Effector CD4-positive, alpha-beta T cell (primary cell): Measurements from ENCODE around the gene JMJD8.
A peak's percentile ranks its signal among the peaks of the same experiment; 100 is the strongest.
"Not testable (repeated sequence)": the region's sequence is repeated elsewhere in the genome, so short reads cannot be mapped to it uniquely, and the experiment has no call there.

Experiments
- DNase-seq: peaks from one replicate; pipeline ENCODE4 v3.0.0-alpha.2; 2020

JMJD8 gene

GRCh38 chr16:708019-708418 lies 23.9 kb upstream of the JMJD8 start:
- DNase-seq, result no peak

GRCh38 chr16:707062-707538 lies 23.0 kb upstream of the JMJD8 start:
- DNase-seq, result no peak

DNA sequence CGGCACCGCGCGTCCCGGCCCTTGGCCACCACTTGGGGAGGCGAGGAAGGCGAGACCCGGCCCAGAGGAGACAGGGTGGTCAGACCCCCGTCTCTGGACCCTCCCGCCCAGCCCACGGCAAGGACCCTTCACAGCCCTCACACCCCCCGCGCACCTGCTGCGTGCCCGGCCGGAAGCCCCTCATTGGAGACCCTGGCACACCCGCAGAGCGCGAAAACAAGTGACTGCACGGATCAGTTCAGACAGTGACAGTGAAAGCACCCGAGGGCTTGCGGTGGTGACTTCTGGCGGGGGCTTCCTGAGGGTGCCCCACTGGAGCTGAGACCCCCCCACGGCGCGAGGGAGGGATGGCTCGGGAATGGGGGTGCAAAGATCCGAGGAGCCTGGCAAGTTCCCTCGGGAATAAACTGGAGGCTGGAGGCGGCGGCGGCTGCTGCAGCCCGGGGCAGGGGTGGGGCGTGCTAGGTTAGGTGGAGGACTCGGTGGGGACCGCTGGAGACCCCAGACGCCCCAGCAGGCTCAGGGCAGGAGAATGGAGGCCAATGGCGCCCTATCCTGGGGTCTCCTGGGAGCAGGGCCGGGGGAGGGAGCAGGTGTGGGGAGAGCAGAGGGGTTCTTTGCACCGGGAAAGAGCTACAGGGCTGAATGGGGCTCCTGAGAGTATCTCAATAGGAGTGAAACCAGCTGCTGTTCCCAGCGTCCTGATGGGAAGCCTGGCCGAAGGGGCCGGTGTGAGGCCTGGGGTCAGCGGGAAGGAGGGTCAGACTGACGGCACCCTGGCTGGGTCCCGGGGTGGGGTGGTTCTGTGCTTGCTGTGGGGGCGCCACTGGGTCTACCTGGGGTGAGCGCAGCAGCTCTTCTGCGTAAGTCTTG lies 22.3 kb upstream of the JMJD8 start:
- DNase-seq, result no peak

DNA sequence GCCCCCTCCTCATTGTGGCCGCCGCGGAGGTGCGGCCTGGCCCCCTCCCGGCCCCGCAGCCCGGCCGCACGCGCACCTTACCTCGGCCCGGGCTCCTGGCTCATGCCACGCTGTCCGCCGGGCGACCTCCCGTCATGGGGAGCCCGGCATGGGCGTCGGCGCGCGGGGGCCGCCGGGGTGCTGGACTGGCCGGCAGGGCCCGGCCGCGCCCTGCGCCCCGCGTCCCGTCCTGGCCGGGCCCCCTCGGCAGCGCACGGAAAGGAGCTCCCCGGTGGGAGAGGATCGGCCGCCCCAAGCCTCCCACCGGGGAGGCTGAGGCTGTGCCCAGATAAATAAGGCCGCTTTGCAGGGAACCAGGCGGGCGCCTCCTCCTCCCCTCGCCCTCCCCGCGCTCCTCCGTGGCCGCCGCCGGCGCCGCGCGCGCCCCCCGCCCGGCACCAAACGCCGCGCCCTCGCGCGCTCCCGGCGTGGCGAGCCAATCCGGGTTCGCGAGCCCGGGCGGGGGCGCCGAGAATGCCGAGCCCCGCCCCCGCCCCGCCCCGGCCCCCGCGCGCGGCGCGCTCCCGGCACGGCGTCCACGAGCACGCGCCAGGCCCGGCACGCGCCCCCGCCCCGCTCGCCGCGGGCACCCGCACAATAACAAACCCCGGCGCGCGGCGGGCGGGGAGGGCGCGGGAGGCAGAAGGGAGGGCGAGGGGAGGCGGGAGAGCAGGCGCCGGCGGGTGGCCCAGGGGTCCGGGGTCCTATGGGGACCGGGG lies 21.5 kb upstream of the JMJD8 start, which contains the start of gene FBXL16:
FBXL16 (minus strand) TSS at position 371 of the 758 bp plus-strand sequence. CDS start 8,396 bp downstream, outside the sequence.
- DNase-seq, result no peak

GRCh38 chr16:704552-705380 lies 20.6 kb upstream of the JMJD8 start:
- DNase-seq, result no peak

DNA sequence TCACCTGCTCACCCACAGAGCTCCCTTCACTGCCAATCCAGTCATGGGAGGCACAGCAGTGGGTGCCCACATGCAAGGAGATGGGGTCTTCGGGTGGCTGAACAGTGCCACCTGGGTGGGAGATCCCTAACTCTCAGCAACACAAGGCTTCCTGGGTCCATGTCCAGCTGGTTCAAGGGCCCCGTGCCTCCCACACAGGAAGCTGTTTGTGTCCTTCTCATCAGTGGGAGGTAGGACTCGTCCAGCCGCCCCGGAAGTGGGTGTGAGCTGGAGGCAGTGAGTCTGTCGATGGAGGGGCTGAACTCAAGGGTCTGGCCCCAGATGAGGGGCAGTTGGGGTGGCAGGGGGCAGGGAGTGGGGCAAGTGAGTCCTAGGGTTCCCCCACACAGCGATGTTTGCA lies 19.9 kb upstream of the JMJD8 start:
- DNase-seq, result no peak

GRCh38 chr16:703406-703805 lies 19.3 kb upstream of the JMJD8 start:
- DNase-seq, result no peak

GRCh38 chr16:702341-702740 lies 18.2 kb upstream of the JMJD8 start:
- no peak for DNase-seq

DNA sequence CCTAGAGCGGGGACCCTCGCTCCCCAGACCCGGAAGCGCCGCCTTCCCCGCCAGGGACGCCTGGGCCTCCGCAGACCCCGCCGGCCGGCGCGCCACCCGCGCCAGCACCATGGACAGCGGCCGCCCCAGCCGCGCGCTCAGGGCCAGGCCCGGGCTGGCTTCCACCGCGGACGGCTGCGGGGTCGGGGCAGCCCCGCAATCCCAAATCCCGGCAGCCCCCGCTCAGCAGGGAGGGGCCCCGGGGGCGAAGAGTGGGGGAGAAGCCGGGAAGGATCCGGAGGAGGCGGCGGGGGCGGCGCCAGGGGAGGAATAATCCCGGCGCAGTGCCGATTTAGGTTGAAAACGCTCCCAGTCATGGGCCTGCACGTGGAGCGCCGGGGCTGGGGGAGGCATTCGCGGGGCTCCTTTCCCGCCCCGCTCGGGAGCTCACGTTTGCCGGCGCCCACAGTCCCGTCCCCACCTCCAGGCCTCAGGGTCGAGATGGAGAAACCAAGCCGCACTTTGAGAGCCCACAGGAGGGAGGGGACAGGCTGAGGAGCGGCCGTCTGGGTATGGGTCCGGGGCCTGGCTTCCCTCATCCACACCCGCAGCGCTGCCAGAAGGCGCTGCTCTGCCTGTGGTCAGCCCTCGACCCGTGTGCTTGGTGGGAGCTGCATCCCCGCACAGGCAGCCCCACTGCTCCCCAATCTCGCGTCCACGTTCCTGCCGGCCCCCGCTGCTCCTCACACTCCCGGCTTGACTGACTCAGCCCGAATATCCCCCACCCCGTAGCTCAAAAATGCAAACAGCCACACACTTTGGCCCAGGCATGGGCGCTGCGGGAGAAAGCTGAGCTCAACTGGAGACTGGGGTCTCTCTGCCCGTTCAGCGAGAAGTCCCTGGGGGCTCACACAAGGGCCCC lies 16.8 kb upstream of the JMJD8 start:
- DNase-seq, result peak; percentile 42

- DNase-seq, result no peak
Observed at GRCh38 chr16:698911-699671, 15.0 kb upstream of the JMJD8 start.

- peak; percentile 53 for DNase-seq
Observed at GRCh38 chr16:695355-696089, 11.4 kb upstream of the JMJD8 start.

DNA sequence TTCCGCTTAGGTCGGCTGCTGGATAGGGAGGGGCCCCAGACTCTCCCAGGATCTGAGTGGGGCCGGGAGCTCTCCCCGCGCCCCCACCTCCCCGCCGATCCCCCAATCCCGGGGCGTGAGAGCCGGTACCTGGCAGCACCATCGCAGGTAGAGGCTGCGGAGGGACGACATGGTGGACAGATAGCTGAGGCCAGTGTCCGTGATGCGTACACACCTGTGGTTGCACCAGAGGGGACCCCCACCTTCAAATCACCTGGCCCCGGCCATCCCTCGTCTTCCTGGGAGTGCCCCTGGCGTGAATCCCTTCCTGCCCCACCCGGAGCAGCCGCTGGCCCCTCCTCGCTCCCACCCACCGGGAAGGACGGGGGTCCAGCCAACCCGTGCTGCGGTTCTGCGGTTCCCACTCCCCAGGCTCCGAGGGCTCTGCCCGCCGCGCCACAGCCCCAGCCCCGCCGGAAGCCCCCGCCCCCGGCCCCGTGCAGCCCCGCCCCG lies 10.8 kb upstream of the JMJD8 start:
- no peak for DNase-seq

GRCh38 chr16:694187-694862 lies 10.2 kb upstream of the JMJD8 start:
- no peak for DNase-seq

DNA sequence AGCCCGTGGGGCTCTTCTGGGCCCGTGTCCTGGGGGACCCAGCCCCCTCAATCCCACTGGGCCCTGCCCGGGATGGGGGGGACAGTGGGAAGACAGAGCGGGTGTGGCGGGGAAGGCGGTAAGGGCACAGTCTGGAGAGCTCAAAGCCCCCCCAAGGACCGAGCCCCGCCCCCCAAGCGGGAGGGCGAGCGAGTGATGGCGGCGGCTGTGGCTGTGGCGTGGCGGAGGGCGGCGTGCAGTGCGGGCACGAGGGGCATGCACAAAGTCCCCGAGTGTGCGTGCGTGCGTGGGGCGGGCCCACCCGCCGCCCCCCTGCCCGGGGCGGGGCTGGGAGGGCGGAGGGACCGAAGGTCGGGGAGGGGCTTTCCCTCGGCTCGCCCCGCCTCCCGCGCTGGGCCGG lies 9.6 kb upstream of the JMJD8 start:
- DNase-seq, result no peak

DNA sequence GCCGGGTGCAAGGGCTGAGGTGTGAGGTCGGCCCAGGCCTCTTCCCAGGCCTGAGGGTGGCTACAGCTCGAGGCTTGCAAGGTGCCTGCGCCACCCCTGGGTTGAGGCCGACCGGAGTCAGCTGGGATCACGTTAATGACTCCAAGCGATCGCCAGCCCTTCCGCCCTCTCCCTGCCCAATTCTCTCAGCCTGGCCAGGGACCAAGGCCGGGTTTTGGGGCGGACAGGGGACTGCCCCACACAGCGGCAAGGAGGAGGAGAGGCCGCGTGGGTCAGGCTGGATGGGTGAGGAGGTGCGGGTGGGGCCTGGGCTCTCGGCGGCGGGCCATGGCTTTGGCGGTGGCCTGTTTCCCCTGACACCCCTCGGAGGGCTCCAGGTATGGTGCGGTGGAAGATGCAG lies 9.2 kb upstream of the JMJD8 start:
- no peak for DNase-seq

DNA sequence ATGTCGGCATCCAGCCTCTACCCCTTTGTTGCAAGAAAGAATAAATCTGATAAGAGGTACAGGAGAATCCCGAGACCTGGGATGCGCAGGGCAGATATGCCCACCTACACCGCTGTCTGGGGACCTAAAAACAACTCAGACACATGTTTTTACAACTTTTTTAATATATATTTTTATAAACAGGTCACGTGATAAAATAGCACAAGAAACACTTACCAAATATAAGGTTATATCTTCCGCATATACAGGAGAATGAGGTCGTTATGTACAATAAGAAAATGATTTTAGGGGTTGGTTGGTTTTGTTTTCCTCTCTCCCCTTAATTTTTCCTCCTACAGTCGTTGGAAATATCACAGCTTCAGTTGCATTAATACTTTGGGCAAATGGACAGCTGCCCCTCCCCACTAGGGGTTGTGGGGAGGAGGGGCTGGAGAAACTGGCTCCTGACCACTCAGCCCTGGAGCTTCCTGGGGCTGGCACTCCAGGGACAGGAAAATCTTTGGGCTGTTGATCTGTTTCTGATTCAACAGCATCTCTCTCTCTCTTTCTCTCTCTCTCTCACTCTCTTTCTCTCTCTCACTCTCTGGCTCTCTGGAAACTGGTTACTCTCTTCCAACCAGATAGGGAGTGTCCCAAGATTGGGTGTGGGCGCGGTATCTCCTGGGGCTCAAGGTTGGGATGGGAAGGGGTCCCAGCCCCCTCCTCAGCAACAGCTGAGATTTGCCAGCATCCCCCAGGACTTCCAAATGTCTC lies 8.4 kb upstream of the JMJD8 start:
- no peak for DNase-seq

DNA sequence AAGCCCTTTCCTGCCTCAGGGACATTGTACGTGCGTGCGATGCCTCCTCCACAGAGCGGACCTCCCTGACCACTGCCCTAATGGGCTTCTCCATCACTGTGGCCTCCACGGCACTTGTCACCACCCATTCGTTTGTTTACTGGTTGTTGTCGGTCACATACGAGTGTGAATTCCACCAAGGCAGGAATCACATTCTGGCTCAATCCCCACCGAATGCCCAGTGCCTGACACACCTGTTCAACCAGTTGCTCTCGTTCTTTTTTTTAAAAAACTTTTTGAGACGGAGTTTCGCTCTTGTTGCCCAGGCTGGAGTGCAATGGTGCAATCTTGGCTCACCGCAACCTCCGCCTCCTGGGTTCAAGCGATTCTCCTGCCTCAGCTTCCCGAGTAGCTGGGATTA lies 7.1 kb upstream of the JMJD8 start:
- not testable (repeated sequence) for DNase-seq

- no peak for DNase-seq
Observed at GRCh38 chr16:689175-689897, 5.2 kb upstream of the JMJD8 start.
